ENCODE measurements around the gene TANGO6. TPM values are rescaled to one million over a fixed set of nuclear protein-coding genes. Genes with fewer than 3 reads are reported as not detected.
"Not testable (repeated sequence)": the region's sequence is repeated elsewhere in the genome, so short reads cannot be mapped to it uniquely, and the experiment has no call there.

The TANGO6 gene
- total RNA-seq, 8 experiments from 2014 or later: 6.4 to 18.6 (median 7.7) TPM

DNA sequence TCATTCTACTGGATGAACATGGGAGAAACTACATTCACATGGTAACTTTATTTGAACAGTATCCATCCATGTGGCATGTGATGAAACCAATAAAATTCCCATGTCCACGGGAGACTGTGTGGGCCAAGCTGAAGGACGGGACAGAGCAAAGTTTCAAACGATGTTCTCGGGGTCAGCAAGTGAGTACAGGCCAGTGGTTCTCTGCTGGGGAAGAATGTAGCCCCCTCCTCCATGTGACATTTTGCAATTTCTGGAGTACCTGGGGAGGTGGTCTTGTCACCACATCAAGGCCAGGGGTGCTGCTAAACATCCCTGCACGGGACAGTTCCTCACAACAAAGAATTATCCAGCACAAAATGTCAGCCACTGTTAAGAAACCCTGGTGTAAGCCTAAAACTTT lies 7.4 kb upstream of the TANGO6 start:
- 60 to 100% (median 88%) methylated on average over 1 to 5 of the region's 5 CpGs; no CpG with 5 or more reads in 2 of the 10 experiments for WGBS, 10 experiments
- ATAC-seq (replicated peaks in 6 of 8): no peak
- Histone ChIP-seq H3K27ac (no peak overlapping the region), H3K4me3 (no peak overlapping the region), H3K4me1 (replicated peaks in 1 of 2) (no peaks in the 10 kb centered on the region)
- in situ Hi-C loops (cut with MboI; ENCODE audit: low pct_unique_long_range_greater_than_20kb in 2 of 9, low sequenced_read_pairs in 9 of 9, unreplicated experiment in 9 of 9): no loop called here

DNA sequence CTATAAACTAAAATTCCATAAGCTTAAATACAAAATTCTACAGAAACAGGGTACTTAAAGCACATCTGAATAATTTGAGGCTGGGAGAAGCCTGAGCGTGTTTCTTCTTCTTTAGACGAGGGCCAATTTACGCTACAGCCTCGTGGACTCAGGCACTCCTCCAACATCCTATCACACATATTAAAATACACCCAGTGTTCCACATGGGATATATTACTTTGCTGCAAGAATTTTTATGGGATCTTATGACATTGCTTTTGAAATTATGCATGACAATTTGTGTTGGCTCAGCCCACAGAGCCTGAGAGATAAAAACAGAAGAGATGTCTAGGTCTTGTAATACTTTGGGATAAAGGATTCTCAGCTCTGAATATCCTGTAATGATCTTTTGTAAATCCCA lies 3.5 kb upstream of the TANGO6 start:
- 0 to 100% (median 18%) methylated on average over 1 to 4 of the region's 4 CpGs; no CpG with 5 or more reads in 5 of the 10 experiments for WGBS, 10 experiments
- Histone ChIP-seq H3K4me1 (replicated peaks in 1 of 2) (peaks cover 0 to 3% of the 10 kb centered on the region in 2 donors), H3K27ac (no peak overlapping the region), H3K4me3 (no peak overlapping the region)
- in situ Hi-C loops (cut with MboI; ENCODE audit: low pct_unique_long_range_greater_than_20kb in 2 of 9, low sequenced_read_pairs in 9 of 9, unreplicated experiment in 9 of 9): no loop called here
- ATAC-seq (replicated peaks in 6 of 8): no peak

DNA sequence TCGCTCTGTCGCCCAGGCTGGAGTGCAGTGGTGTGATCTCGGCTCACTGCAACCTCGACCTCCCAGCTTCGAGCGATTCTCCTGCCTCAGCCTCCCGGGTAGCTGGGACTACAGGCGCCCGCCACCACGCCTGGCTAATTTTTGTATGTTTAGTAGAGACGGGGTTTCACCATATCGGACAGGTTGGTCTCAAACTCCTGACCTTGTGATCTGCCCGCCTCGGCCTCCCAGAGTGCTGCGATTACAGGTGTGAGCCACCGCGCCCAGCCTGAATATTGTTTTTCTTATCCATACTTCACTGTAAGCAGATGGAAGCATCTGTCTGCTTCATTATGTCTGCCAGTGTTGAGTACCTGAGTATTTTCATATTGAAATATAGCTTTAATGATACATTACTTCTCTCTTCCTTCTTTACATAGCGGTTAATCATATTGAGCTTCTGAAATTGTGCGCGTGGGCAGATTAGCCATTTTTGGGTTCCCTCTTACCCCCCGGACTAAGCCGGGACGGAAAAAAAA lies 308 bp upstream of the TANGO6 start:
- in situ Hi-C loops (cut with MboI; ENCODE audit: low pct_unique_long_range_greater_than_20kb in 2 of 9, low sequenced_read_pairs in 9 of 9, unreplicated experiment in 9 of 9); H3K4me1 ChIP-seq (replicated peaks in 1 of 2); ATAC-seq (replicated peaks in 6 of 8); H3K27ac ChIP-seq: not testable (repeated sequence)
- 0 to 78% (median 39%) methylated on average over 1 to 13 of the region's 23 CpGs; no CpG with 5 or more reads in 4 of the 10 experiments for WGBS, 10 experiments
- H3K4me3 ChIP-seq: peak overlapping the region; percentile 66 to 83 (median 69)

DNA sequence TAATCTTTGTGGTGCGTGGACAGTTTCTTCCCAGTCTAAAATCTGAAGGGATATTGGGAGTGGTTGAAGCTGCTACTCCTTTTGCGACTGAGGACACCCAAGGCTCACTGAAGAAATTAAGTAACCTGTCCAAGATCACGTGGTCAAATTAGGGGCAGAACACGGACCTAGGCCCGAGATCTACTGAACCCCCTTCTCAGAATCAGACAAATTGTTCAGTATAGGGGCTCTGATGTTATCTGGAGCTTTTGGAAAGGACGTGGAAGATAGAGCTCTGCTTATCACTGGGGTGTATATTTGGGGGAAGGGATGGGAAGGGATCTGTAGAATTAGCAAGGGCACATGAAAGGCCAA lies 857 bp downstream of the TANGO6 start:
- H3K27ac ChIP-seq: peak overlapping the region in 1 of 2 donors; percentile 93

DNA sequence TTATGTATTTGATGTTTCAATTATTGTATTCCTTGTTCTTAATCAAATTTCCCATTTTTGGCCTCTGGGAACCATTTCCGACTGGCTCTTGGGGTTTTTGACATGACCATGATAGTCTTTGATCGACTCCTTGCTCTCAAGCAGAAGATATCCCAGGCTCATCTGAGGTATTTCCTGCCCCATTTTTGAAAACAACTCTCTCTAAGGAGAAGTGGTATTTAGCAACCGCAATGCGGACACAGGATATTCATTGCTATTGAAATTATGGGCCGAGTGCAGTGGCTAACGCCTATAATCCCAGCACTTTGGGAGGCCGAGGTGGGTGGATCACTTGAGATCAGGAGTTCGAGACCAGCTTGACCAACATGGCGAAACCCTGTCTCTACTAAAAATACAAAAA lies 5.5 kb downstream of the TANGO6 start:
- no peak overlapping the region for H3K4me3 ChIP-seq
- ATAC-seq (replicated peaks in 6 of 8): no peak
- H3K4me1 ChIP-seq (replicated peaks in 1 of 2): peaks cover 0 to 3% of the 10 kb centered on the region in 2 donors
- 68 to 100% (median 87%) methylated on average over 1 to 9 of the region's 9 CpGs; no CpG with 5 or more reads in 1 of the 10 experiments for WGBS, 10 experiments
- H3K27ac ChIP-seq: no peak overlapping the region
- in situ Hi-C loops (cut with MboI; ENCODE audit: low pct_unique_long_range_greater_than_20kb in 2 of 9, low sequenced_read_pairs in 9 of 9, unreplicated experiment in 9 of 9): no loop called here

More for the DNA sequence above, 857 bp downstream of the TANGO6 start:
- no peak for ATAC-seq (replicated peaks in 6 of 8)
- Histone ChIP-seq H3K4me3 (peak overlapping the region; percentile 66 to 83 (median 69)), H3K4me1 (replicated peaks in 1 of 2) (peaks cover 0 to 3% of the 10 kb centered on the region in 2 donors)
- in situ Hi-C loops (cut with MboI; ENCODE audit: low pct_unique_long_range_greater_than_20kb in 2 of 9, low sequenced_read_pairs in 9 of 9, unreplicated experiment in 9 of 9): no loop called here
- WGBS, 10 experiments: 0 to 17% (median 10%) methylated on average over 1 to 6 of the region's 6 CpGs; no CpG with 5 or more reads in 3 of the 10 experiments

DNA sequence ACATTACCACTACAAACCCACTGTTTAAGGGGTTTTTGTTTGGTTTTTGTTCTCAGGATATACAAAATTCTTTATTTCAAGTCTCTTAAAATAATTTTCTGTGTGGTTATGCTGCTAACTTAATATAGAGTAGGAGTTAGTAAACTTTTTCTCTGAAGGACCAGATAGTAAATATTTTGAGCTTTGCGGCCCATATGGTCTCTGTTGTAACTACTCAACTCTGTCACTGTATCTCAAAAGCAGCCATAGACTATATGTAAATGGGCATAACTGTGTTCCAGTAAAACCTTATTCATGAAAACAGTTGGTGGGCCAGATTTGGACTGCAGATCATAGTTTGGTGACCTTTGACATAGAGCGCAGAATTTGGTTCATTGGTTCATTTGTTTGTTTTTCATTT lies 7.2 kb downstream of the TANGO6 start:
- 83 to 100% (median 96%) methylated on average over 1 to 2 of the region's 2 CpGs for WGBS, 10 experiments
- Histone ChIP-seq H3K4me1 (replicated peaks in 1 of 2) (no peaks in the 10 kb centered on the region), H3K4me3 (no peak overlapping the region), H3K27ac (no peak overlapping the region)
- no peak for ATAC-seq (replicated peaks in 6 of 8)
- in situ Hi-C loops (cut with MboI; ENCODE audit: low pct_unique_long_range_greater_than_20kb in 2 of 9, low sequenced_read_pairs in 9 of 9, unreplicated experiment in 9 of 9): no loop called here

DNA sequence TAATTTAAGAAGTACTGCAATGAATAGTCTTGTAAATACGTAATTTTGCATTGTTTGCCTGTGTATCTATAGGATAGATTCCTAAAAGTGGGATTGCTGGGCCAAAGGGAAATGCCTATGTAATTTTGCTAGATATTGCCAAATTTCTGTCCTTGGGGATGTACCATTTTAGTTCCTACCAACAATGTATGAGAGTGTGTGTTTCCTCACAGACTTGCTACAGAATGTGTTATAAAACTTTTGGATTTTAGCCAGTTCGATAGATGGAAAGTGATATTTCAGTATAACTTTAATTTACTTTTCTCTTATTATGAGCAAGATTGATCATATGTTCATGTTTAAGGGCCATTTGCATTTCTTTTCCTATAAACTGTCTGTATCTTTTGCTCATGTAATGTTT lies 8.3 kb downstream of the TANGO6 start:
- 88 to 100% (median 96%) methylated on average over 1 to 2 of the region's 2 CpGs; no CpG with 5 or more reads in 1 of the 10 experiments for WGBS, 10 experiments
- no peak for ATAC-seq (replicated peaks in 6 of 8)
- Histone ChIP-seq H3K4me3 (no peak overlapping the region), H3K27ac (no peak overlapping the region), H3K4me1 (replicated peaks in 1 of 2) (no peaks in the 10 kb centered on the region)
- in situ Hi-C loops (cut with MboI; ENCODE audit: low pct_unique_long_range_greater_than_20kb in 2 of 9, low sequenced_read_pairs in 9 of 9, unreplicated experiment in 9 of 9): no loop called here

DNA sequence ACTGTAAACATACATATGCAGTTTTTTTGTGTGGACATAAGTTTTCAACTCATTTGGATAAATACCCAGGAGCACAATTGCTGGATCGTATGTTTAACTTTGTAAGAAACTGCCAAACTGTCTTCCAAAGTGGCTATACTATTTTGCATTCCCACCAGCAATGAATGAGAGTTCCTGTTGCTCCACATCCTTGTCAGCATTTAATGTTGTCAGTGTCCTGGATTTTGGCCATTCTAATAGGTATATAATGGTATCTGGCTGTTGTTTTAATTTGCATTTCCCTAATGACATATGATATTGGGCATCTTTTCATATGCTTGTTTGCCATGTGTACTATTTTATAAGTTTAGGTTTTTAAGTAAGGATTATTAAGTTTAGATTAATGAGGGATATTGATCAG lies 14.1 kb downstream of the TANGO6 start:
- Histone ChIP-seq H3K27ac (no peak overlapping the region), H3K4me3 (no peak overlapping the region), H3K4me1 (replicated peaks in 1 of 2) (no peaks in the 10 kb centered on the region)
- in situ Hi-C loops (cut with MboI; ENCODE audit: low pct_unique_long_range_greater_than_20kb in 2 of 9, low sequenced_read_pairs in 9 of 9, unreplicated experiment in 9 of 9): no loop called here
- no peak for ATAC-seq (replicated peaks in 6 of 8)
- 71 to 100% (median 100%) methylated on average over 1 of the region's 1 CpG; no CpG with 5 or more reads in 2 of the 10 experiments for WGBS, 10 experiments

DNA sequence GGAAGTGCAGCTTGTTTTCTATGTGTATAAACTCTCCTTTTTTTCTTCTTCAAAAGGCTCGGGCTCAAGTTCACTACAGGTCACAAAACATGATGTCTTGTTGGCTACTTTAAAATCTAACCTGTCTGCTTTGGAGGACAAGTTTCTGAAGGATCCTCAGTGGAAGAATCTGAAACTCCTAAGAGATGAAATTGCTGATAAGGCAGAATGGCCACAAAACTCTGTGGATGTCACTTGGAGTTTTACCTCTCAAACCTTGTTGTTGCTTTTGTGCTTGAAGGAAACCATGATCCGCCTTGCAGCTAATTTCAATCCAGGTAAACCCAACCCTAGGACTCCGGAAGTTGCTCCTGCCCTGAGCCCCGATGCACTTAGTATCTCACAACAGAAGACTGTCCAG lies 16.5 kb downstream of the TANGO6 start:
- WGBS, 10 experiments: 60 to 100% (median 84%) methylated on average over 1 to 3 of the region's 4 CpGs; no CpG with 5 or more reads in 2 of the 10 experiments
- no peak overlapping the region for H3K27ac ChIP-seq
- no peak for ATAC-seq (replicated peaks in 6 of 8)
- H3K4me3 ChIP-seq: no peak overlapping the region
- in situ Hi-C loops (cut with MboI; ENCODE audit: low pct_unique_long_range_greater_than_20kb in 2 of 9, low sequenced_read_pairs in 9 of 9, unreplicated experiment in 9 of 9): no loop called here
- H3K4me1 ChIP-seq (replicated peaks in 1 of 2): no peaks in the 10 kb centered on the region

DNA sequence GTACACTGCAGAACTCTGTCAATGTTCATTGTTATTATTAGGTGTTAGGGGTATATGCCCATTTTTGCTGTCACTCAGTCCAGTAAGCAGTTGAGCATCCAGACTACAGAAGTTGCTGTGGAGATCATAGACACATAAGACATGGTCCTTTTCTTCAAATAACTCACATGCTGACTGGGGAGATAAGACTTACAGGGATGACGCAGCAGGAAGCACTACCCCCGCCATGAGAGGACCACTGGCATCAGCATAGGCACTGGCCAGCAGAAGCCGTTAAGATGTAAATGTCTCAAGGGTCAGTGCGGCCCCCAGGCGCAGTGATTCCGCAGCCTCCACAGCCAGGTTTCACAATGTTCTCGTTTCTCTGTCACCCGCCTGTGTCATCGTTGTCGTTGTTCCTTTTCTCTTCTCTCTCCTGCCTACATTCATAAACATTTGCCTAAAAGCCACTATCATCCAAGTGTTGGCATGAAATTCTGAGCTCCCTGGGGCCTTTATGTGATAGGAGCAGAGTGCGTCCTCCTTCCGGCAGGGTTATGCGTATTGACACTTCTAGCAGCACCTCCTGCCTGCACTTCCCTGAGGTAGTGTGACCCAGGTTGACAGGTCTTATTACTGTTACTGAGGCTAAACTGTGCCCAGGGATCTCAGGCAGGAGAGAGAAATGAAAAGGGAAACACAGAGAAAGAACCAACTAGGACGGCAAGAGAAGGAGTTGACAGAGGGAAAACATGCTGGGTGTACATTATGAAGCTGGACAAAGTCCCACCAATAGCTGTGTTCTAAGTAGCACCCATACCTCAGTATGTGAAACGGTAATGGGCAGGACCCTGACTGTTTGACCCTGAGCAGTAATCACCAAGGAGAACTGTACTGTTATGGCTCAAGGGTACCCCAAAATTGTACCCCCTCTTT lies 17.9 kb downstream of the TANGO6 start:
- in situ Hi-C loops (cut with MboI; ENCODE audit: low pct_unique_long_range_greater_than_20kb in 2 of 9, low sequenced_read_pairs in 9 of 9, unreplicated experiment in 9 of 9): no loop called here
- 60 to 100% (median 86%) methylated on average over 1 to 15 of the region's 15 CpGs for WGBS, 10 experiments
- no peak for ATAC-seq (replicated peaks in 6 of 8)

DNA sequence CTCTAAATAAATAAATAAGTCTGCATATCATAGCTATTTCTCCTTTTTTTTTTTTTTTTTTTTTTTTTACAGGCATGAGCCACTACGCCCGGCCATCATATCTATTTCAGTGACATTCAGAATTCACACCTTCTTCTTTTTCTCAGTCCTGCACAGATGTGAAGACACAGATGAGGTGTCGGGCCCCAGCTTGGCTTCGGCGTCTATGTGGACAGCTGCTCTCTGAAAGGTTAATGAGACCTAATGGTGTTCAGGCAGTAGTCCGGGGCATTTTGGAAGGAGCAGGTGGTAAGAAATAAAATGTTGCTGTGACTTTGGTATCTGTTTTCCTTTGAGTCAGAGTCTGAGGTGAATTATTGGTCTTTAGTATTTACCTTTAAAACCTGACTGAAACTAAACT lies 23.6 kb downstream of the TANGO6 start:
- Histone ChIP-seq H3K27ac (no peak overlapping the region), H3K4me1 (replicated peaks in 1 of 2) (no peaks in the 10 kb centered on the region), H3K4me3 (no peak overlapping the region)
- in situ Hi-C loops (cut with MboI; ENCODE audit: low pct_unique_long_range_greater_than_20kb in 2 of 9, low sequenced_read_pairs in 9 of 9, unreplicated experiment in 9 of 9): no loop called here
- WGBS, 10 experiments: 86 to 100% (median 97%) methylated on average over 1 to 5 of the region's 6 CpGs; no CpG with 5 or more reads in 2 of the 10 experiments
- ATAC-seq (replicated peaks in 6 of 8): no peak

More for the DNA sequence above, 17.9 kb downstream of the TANGO6 start:
- no peak overlapping the region for H3K27ac ChIP-seq
- H3K4me3 ChIP-seq: no peak overlapping the region
- no peaks in the 10 kb centered on the region for H3K4me1 ChIP-seq (replicated peaks in 1 of 2)

DNA sequence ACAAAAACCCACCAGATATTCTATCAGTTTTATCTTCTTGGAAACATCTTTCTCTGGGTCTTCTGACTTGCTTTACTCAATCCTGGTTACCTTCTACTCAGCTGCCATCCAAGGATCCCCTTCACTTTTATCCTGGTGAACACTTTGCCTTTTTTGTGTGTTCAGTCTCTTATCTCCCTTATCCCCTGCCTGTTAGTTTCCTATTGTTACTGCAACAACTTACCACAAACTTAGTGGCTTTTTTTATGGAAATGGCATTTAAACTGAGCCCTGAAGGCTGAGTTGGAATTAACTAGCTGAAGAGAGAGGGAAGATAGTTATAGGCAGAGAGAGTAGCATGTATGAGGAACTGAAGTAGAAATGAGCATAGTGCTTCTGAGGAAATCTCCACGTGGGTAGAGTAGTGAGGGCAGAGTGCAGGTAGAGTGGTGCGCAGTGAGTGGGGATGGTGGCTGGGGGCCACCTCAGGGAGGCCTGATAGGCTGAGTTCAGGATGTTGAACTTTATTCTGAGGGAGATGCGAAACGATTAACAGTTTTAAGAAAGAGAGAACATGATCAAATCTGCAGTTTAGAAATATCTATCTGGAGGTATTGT lies 26.3 kb downstream of the TANGO6 start:
- Histone ChIP-seq H3K27ac (no peak overlapping the region), H3K4me3 (no peak overlapping the region), H3K4me1 (replicated peaks in 1 of 2) (no peaks in the 10 kb centered on the region)
- 65 to 100% (median 82%) methylated on average over 2 to 4 of the region's 4 CpGs for WGBS, 10 experiments
- no peak for ATAC-seq (replicated peaks in 6 of 8)
- in situ Hi-C loops (cut with MboI; ENCODE audit: low pct_unique_long_range_greater_than_20kb in 2 of 9, low sequenced_read_pairs in 9 of 9, unreplicated experiment in 9 of 9): no loop called here

Measured in motor neuron (in vitro differentiated cells).